Mucosa of stomach (tissue), 1 donor: ENCODE results near the gene B4GALT6.
A peak's percentile ranks its signal among the peaks of the same experiment; 100 is the strongest.

Experiments
- H3K27me3 ChIP-seq: one replicate; pipeline ENCODE4 v1.7.0; 2013; ENCODE audit warnings: mild to moderate bottlenecking, low read length; ENCODE audit not compliant: control insufficient read depth, insufficient read depth
- H3K36me3 ChIP-seq: one replicate; pipeline ENCODE4 v1.7.0; 2013; ENCODE audit warnings: low read length; ENCODE audit not compliant: control insufficient read depth, insufficient read depth
- H3K4me1 ChIP-seq: one replicate; pipeline ENCODE4 v1.7.0; 2013; ENCODE audit warnings: mild to moderate bottlenecking, low read length; ENCODE audit not compliant: control insufficient read depth, insufficient read depth
- H3K4me3 ChIP-seq: one replicate; pipeline ENCODE4 v1.7.0; 2013; ENCODE audit warnings: low read length
- H3K9ac ChIP-seq: one replicate; pipeline ENCODE4 v1.7.0; 2013; ENCODE audit warnings: mild to moderate bottlenecking, low read length, moderate library complexity
- H3K9me3 ChIP-seq: one replicate; pipeline ENCODE4 v1.7.0; 2013; ENCODE audit warnings: mild to moderate bottlenecking, low read length, moderate library complexity; ENCODE audit not compliant: control insufficient read depth
- donor health status: Pancreatic carcinoma.

B4GALT6 gene

GRCh38 chr18:31686572-31686971, 2.2 kb upstream of the B4GALT6 start:
- H3K27me3 ChIP-seq: no peaks in the 10 kb centered on the region
- H3K9ac ChIP-seq: no peak overlapping the region
- H3K9me3 ChIP-seq: no peaks in the 10 kb centered on the region
- no peaks in the 10 kb centered on the region for H3K36me3 ChIP-seq
- H3K4me1 ChIP-seq: peaks cover 9% of the 10 kb centered on the region
- H3K4me3 ChIP-seq: no peak overlapping the region

DNA sequence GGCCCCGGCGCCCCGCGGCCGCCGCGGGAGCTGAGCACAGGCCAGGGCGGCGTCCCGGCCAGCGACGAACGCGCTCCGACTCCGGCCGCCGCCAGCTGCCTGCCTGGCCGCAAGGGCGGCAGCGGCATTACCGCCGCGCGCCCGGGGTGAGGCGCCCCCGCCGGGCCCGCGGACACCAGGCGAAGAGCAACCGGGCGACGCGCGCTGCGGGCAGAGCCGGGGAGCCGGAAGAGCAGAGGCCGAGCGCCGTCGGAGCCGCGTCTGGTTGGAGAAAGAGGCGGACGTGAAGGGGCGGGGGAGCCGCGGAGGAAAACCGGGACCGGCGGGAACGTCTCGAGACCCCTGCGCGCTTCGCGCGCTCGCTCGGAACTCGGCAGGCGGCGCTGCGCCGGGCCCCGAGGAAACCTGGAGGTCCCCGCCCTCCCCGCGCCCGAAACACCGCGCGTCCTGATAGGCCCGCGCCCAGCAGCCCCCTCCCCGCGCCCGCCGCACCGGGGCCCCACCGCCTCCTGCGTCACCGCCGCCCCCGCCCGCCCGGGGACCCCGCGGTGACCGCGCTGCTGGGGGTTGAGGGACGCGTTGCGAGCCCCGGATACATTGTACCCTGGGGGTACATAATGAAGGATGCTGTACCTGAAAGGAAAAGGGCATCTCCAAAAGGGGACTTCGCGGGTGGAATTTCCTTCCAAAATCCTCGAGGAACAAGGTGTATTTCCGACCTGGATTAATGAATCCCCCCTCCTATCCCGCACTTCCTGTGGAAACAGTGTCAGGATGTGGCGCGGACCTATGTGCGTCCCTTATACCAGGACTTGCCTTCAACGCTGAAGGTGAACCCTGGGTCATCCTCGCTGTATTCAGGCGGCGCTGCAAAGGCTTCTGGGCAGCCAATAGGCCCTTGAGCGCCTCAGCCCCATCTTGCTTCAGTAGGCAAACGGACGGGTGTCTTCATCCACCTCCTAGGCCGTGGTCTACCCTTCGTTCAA, 1.0 kb upstream of the B4GALT6 start:
- Histone ChIP-seq H3K36me3 (no peaks in the 10 kb centered on the region), H3K27me3 (no peaks in the 10 kb centered on the region), H3K4me3 (peak overlapping the region; percentile 22), H3K4me1 (peaks cover 13% of the 10 kb centered on the region), H3K9ac (peak overlapping the region; percentile 51), H3K9me3 (no peaks in the 10 kb centered on the region)

- Histone ChIP-seq H3K9me3 (no peaks in the 10 kb centered on the region), H3K4me1 (peaks cover 24% of the 10 kb centered on the region), H3K9ac (peak overlapping the region; percentile 40), H3K36me3 (no peaks in the 10 kb centered on the region), H3K4me3 (peak overlapping the region; percentile 43), H3K27me3 (no peaks in the 10 kb centered on the region)
Measured at GRCh38 chr18:31683968-31684278, 458 bp downstream of the B4GALT6 start.

GRCh38 chr18:31683106-31683505, 1.3 kb downstream of the B4GALT6 start:
- Histone ChIP-seq H3K9ac (no peak overlapping the region), H3K4me1 (peaks cover 27% of the 10 kb centered on the region), H3K27me3 (no peaks in the 10 kb centered on the region), H3K4me3 (no peak overlapping the region), H3K36me3 (no peaks in the 10 kb centered on the region), H3K9me3 (no peaks in the 10 kb centered on the region)

GRCh38 chr18:31680831-31681568, 3.4 kb downstream of the B4GALT6 start:
- Histone ChIP-seq H3K4me3 (no peak overlapping the region), H3K4me1 (peaks cover 26% of the 10 kb centered on the region), H3K36me3 (no peaks in the 10 kb centered on the region), H3K27me3 (no peaks in the 10 kb centered on the region), H3K9ac (no peak overlapping the region), H3K9me3 (no peaks in the 10 kb centered on the region)

DNA sequence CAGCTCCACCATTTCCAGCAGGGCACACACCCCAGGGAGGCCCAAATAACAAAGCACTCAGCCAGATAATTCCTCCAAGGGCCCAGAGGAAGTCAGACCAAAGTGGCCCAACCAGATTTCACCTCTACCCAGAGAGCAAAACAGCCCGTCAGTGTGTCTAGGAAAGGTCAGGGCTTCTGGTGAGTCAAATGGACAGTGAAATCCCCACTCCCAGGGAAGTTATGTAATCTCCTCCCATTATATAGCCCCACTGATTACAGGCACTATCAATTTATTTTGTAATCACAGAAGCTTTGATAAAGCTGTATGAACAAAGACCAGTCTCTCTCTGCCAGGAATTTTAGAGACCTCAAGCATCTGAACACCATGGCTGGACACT, 4.0 kb downstream of the B4GALT6 start:
- Histone ChIP-seq H3K36me3 (no peaks in the 10 kb centered on the region), H3K27me3 (no peaks in the 10 kb centered on the region), H3K9me3 (no peaks in the 10 kb centered on the region), H3K4me1 (peaks cover 22% of the 10 kb centered on the region), H3K9ac (no peak overlapping the region), H3K4me3 (no peak overlapping the region)

DNA sequence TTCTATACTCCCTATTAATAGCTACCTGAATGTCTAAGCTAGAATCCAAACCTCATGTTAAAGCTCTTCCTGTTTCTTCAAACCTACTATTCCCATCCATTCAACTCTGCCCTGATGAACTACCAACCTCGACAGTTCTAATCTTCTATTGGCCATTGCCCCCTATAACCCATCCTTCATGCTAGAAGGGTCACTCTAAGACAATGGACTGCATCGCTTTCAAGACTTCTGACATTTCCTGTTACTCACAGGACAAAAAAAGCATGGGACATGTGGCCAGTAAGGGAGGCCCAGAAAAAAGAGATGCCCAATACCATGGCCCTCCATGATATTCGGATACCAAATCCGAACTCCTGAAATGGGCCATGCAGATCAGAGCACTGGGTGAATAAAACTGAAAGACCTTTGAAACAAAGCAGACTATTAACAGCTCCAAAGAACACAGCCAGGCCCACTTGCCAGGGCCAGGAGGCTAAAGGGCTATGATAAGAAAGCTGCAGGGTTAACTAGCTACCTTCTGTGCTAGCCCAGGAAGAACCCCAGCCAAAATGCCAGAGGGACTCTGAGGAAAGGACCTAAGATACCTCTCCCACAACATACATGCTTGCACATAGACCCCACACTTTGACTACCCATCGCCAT, 4.5 kb downstream of the B4GALT6 start:
- no peak overlapping the region for H3K9ac ChIP-seq
- H3K27me3 ChIP-seq: no peaks in the 10 kb centered on the region
- no peaks in the 10 kb centered on the region for H3K9me3 ChIP-seq
- H3K36me3 ChIP-seq: no peaks in the 10 kb centered on the region
- no peak overlapping the region for H3K4me3 ChIP-seq
- H3K4me1 ChIP-seq: peaks cover 22% of the 10 kb centered on the region

DNA sequence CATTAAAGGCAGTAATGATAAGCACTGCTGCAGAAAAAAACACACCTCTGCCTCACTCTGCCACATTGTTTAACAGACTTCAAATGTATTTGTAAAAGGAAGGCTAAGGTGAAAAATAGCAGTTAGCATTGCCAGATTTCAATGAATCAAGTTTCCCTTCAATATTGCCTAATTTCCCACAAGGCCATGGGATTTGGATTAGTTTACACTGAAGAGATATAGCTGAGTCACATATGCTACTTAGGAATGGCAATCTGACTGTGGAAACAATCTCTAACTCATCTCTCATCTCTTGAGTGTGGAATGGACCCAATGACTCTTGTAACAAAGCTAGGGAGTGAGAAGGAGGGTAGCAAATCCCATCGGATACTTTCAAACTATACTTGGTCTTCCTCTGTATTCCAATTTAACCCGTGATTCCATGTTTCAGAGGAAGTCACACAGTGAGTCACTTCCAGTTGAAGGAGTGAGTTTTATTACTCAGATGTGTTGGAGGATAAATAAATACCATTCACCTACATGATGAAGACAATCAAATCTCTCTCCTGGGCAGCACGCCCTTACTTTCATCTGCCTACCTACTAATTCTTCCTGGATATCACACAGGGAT, 5.1 kb downstream of the B4GALT6 start:
- H3K27me3 ChIP-seq: no peaks in the 10 kb centered on the region
- no peaks in the 10 kb centered on the region for H3K36me3 ChIP-seq
- peaks cover 22% of the 10 kb centered on the region for H3K4me1 ChIP-seq
- no peak overlapping the region for H3K9ac ChIP-seq
- H3K9me3 ChIP-seq: no peaks in the 10 kb centered on the region
- no peak overlapping the region for H3K4me3 ChIP-seq

DNA sequence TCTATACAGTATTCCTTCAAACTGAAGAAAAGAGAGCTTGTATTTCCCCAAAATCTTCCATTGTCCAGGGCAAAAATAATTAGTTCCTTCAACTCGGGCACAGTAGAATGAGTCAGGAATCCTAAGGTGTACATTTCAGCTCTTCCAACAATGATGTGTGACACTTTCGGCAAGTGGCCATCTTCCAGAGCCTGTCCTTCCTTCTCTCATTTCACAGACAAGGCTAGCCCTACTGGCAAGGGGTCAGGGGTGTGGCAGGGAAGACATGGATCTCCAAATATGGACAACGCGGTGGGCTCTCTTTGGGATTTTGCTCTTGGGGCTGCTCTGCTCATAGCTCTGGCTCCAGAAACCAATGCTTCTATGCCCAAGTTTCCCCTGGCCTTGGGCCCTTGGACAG, 6.0 kb downstream of the B4GALT6 start:
- H3K9me3 ChIP-seq: no peaks in the 10 kb centered on the region
- H3K36me3 ChIP-seq: no peaks in the 10 kb centered on the region
- H3K9ac ChIP-seq: no peak overlapping the region
- H3K4me3 ChIP-seq: no peak overlapping the region
- H3K4me1 ChIP-seq: peaks cover 22% of the 10 kb centered on the region
- H3K27me3 ChIP-seq: no peaks in the 10 kb centered on the region

- no peaks in the 10 kb centered on the region for H3K9me3 ChIP-seq
- H3K27me3 ChIP-seq: no peaks in the 10 kb centered on the region
Measured at GRCh38 chr18:31677592-31677991, 6.8 kb downstream of the B4GALT6 start.

DNA sequence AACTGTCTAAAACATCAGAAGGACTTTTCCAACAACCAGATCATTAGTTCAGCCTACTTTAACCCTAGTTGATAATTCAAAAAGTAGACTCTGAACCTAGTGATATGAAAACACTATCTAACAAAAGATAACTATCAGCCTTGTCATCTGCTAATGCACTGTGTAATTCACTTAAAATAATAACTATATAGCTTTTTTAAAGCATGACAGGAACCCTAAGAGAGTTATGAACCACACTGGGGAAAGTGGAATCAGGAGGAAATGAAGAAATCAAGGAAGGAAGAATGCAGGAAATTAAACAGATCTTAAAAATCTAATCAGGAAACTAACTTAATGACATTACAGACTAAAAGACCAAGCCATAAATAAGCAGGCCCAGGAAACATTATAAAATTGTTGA, 9.0 kb downstream of the B4GALT6 start:
- Histone ChIP-seq H3K4me3 (no peak overlapping the region), H3K4me1 (peaks cover 23% of the 10 kb centered on the region), H3K9ac (no peak overlapping the region), H3K36me3 (no peaks in the 10 kb centered on the region), H3K27me3 (no peaks in the 10 kb centered on the region), H3K9me3 (no peaks in the 10 kb centered on the region)

More at GRCh38 chr18:31677592-31677991, 6.8 kb downstream of the B4GALT6 start:
- no peaks in the 10 kb centered on the region for H3K36me3 ChIP-seq
- H3K4me3 ChIP-seq: no peak overlapping the region
- H3K4me1 ChIP-seq: peaks cover 25% of the 10 kb centered on the region
- H3K9ac ChIP-seq: no peak overlapping the region
